Measurements from ENCODE around the gene PDHB. TPM values are rescaled to one million over a fixed set of nuclear protein-coding genes. Genes with fewer than 3 reads are reported as not detected.

Gene PDHB
- total RNA-seq, 1 donor from 2014 or later, result 87.7 TPM

DNA sequence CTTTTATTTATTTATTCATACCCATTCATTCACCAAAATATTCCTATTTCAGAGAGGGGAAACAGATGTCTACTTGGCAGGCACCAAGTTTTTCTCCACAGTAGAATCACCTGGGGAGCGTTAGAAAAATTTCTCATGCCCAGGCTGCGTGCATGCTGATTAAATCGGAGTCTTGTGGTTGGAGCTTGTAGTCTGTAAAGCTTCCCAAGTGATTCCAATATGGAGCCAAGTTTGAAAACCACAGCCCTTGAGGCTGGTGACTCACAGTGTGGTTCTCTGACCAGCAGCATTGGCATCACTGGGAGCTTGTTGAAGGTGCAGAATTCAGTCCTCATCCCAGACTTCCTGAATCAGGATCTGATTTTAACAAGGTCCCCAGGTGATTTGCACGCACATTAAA, 49.7 kb downstream of the PDHB start:
- peak overlapping the region; percentile 98 for H3K27ac ChIP-seq (ENCODE audit: low read depth, low read length)
- no peak overlapping the region for H2AFZ ChIP-seq (ENCODE audit: low read depth, low read length)
- Mint-ChIP-seq H3K27me3 (ENCODE audit: low read depth, unreplicated experiment) (no peaks in the 10 kb centered on the region), H3K27ac (ENCODE audit: unreplicated experiment) (peak overlapping the region; percentile 95), H3K4me3 (ENCODE audit: unreplicated experiment) (peak overlapping the region; percentile 57), H3K36me3 (ENCODE audit: low read depth, unreplicated experiment) (no peaks in the 10 kb centered on the region), H3K4me1 (ENCODE audit: low read depth, unreplicated experiment) (peaks cover 52% of the 10 kb centered on the region), H3K9me3 (ENCODE audit: unreplicated experiment) (peaks cover 2% of the 10 kb centered on the region)
- H3K4me3 ChIP-seq (ENCODE audit: insufficient read depth, low read depth, low read length), result no peak overlapping the region
- peaks cover 56% of the 10 kb centered on the region for H3K4me1 ChIP-seq (ENCODE audit: insufficient read depth, low read length)
- TF ChIP-seq, protein P1, sequence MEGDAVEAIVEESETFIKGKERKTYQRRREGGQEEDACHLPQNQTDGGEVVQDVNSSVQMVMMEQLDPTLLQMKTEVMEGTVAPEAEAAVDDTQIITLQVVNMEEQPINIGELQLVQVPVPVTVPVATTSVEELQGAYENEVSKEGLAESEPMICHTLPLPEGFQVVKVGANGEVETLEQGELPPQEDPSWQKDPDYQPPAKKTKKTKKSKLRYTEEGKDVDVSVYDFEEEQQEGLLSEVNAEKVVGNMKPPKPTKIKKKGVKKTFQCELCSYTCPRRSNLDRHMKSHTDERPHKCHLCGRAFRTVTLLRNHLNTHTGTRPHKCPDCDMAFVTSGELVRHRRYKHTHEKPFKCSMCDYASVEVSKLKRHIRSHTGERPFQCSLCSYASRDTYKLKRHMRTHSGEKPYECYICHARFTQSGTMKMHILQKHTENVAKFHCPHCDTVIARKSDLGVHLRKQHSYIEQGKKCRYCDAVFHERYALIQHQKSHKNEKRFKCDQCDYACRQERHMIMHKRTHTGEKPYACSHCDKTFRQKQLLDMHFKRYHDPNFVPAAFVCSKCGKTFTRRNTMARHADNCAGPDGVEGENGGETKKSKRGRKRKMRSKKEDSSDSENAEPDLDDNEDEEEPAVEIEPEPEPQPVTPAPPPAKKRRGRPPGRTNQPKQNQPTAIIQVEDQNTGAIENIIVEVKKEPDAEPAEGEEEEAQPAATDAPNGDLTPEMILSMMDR (IDR thresholded peaks at IDR 0.05; ENCODE audit: insufficient read depth, low read depth, low read length), result no peak
- no peak for TF ChIP-seq EZH2 (IDR thresholded peaks at IDR 0.05; ENCODE audit: insufficient read depth, low read length)
- H3K36me3 ChIP-seq (ENCODE audit: insufficient read depth, low read length), result peaks cover 3% of the 10 kb centered on the region
- no peaks in the 10 kb centered on the region for H3K27me3 ChIP-seq (ENCODE audit: insufficient read depth, low read length)
- H3K4me2 ChIP-seq (ENCODE audit: low read length), result peak overlapping the region; percentile 76
- peak; percentile 100 for DNase-seq (ENCODE audit: low read depth)
- H3K9ac ChIP-seq (ENCODE audit: low read length), result peak overlapping the region; percentile 83
- H4K20me1 ChIP-seq (ENCODE audit: insufficient read depth, low read length), result no peaks in the 10 kb centered on the region
- FAIRE-seq, result peak; percentile 94
- H3K79me2 ChIP-seq (ENCODE audit: insufficient read depth, low read length), result no peaks in the 10 kb centered on the region
- H3K9me3 ChIP-seq (ENCODE audit: insufficient read depth, low read depth, low read length), result no peaks in the 10 kb centered on the region

DNA sequence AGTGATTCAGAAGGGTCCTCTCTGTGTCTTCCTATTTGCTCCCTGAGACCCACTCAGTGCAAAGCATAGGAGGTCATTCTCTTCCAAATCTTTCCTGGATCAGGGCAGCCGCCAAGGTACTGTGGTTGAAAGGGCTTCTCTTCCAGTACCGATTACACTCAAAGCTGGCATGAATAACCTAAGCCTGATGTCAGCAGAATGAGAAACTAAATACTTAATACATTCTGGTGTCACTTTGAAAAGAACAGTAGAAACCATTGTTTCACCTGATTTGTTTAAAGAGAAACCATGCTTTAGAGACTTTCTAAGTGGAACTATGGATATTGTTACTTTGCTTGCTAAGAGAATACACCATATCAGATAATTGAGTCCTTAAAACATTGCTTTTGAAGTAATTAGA, 50.2 kb downstream of the PDHB start:
- TF ChIP-seq EZH2 (IDR thresholded peaks at IDR 0.05; ENCODE audit: insufficient read depth, low read length), result no peak
- TF ChIP-seq, protein P1 (IDR thresholded peaks at IDR 0.05; ENCODE audit: insufficient read depth, low read depth, low read length), result no peak
- Mint-ChIP-seq H3K4me3 (ENCODE audit: unreplicated experiment) (peak overlapping the region; percentile 57), H3K9me3 (ENCODE audit: unreplicated experiment) (peaks cover 2% of the 10 kb centered on the region), H3K4me1 (ENCODE audit: low read depth, unreplicated experiment) (peaks cover 47% of the 10 kb centered on the region), H3K27me3 (ENCODE audit: low read depth, unreplicated experiment) (no peaks in the 10 kb centered on the region), H3K27ac (ENCODE audit: unreplicated experiment) (peak overlapping the region; percentile 95), H3K36me3 (ENCODE audit: low read depth, unreplicated experiment) (no peaks in the 10 kb centered on the region)
- H3K4me3 ChIP-seq (ENCODE audit: insufficient read depth, low read depth, low read length), result peak overlapping the region; percentile 17
- no peaks in the 10 kb centered on the region for H3K9me3 ChIP-seq (ENCODE audit: insufficient read depth, low read depth, low read length)
- peak overlapping the region; percentile 76 for H3K4me2 ChIP-seq (ENCODE audit: low read length)
- H2AFZ ChIP-seq (ENCODE audit: low read depth, low read length), result no peak overlapping the region
- peak overlapping the region; percentile 75 for H3K9ac ChIP-seq (ENCODE audit: low read length)
- peaks cover 3% of the 10 kb centered on the region for H3K36me3 ChIP-seq (ENCODE audit: insufficient read depth, low read length)
- peak overlapping the region; percentile 98 for H3K27ac ChIP-seq (ENCODE audit: low read depth, low read length)
- no peaks in the 10 kb centered on the region for H3K27me3 ChIP-seq (ENCODE audit: insufficient read depth, low read length)
- H3K79me2 ChIP-seq (ENCODE audit: insufficient read depth, low read length), result no peaks in the 10 kb centered on the region
- peaks cover 51% of the 10 kb centered on the region for H3K4me1 ChIP-seq (ENCODE audit: insufficient read depth, low read length)
- DNase-seq (ENCODE audit: low read depth), result peak; percentile 87
- FAIRE-seq, result no peak
- no peaks in the 10 kb centered on the region for H4K20me1 ChIP-seq (ENCODE audit: insufficient read depth, low read length)

DNA sequence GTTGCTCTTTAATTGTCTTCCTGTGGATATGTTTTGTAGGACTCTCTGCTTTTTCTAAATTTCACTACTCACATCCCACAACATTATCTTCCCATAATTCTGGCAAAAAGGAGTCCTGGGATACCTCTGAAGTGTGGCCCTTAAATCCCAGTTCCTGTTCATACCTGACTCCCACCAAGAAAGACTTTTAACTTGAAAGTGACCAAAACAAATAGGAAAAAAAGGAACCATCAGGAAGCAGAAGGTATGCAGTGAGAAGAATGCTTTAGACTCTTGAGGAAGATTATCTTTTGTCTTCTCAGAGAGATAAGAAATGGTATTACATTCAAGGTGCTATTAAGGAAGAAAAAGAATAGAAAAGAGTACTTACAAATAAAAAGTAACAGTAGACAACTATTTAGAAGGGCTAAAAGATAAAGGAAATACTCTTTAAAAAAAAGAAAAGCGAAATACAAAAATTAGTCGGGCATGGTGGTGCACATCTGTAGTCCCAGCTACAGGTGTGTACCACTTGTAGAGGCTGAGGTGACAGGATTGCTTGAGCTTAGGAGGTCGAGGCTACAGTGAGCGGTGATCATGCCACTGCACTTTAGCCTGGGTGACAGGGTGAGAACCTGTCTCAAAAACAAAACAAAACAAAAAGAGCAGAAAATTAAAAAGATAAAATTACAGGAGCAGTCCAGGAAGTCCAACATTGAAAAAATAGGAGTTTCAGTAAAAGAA, 54.1 kb downstream of the PDHB start:
- no peak overlapping the region for H2AFZ ChIP-seq (ENCODE audit: low read depth, low read length)
- Mint-ChIP-seq H3K4me1 (ENCODE audit: low read depth, unreplicated experiment) (peaks cover 18% of the 10 kb centered on the region), H3K9me3 (ENCODE audit: unreplicated experiment) (no peaks in the 10 kb centered on the region), H3K27me3 (ENCODE audit: low read depth, unreplicated experiment) (no peaks in the 10 kb centered on the region), H3K27ac (ENCODE audit: unreplicated experiment) (no peak overlapping the region), H3K4me3 (ENCODE audit: unreplicated experiment) (no peak overlapping the region), H3K36me3 (ENCODE audit: low read depth, unreplicated experiment) (no peaks in the 10 kb centered on the region)
- H4K20me1 ChIP-seq (ENCODE audit: insufficient read depth, low read length), result no peaks in the 10 kb centered on the region
- H3K4me2 ChIP-seq (ENCODE audit: low read length), result no peak overlapping the region
- no peak for FAIRE-seq
- H3K9me3 ChIP-seq (ENCODE audit: insufficient read depth, low read depth, low read length), result no peaks in the 10 kb centered on the region
- DNase-seq (ENCODE audit: low read depth), result no peak
- peaks cover 26% of the 10 kb centered on the region for H3K4me1 ChIP-seq (ENCODE audit: insufficient read depth, low read length)
- H3K27ac ChIP-seq (ENCODE audit: low read depth, low read length), result no peak overlapping the region
- no peaks in the 10 kb centered on the region for H3K27me3 ChIP-seq (ENCODE audit: insufficient read depth, low read length)
- H3K79me2 ChIP-seq (ENCODE audit: insufficient read depth, low read length), result no peaks in the 10 kb centered on the region
- H3K36me3 ChIP-seq (ENCODE audit: insufficient read depth, low read length), result peaks cover 5% of the 10 kb centered on the region
- no peak overlapping the region for H3K9ac ChIP-seq (ENCODE audit: low read length)
- TF ChIP-seq, protein P1 (IDR thresholded peaks at IDR 0.05; ENCODE audit: insufficient read depth, low read depth, low read length), result no peak
- TF ChIP-seq EZH2 (IDR thresholded peaks at IDR 0.05; ENCODE audit: insufficient read depth, low read length), result no peak
- no peak overlapping the region for H3K4me3 ChIP-seq (ENCODE audit: insufficient read depth, low read depth, low read length)
